Pancreas (tissue), 10 donors: Measurements from ENCODE around the gene MTPN. TPM values are rescaled to one million over a fixed set of nuclear protein-coding genes. Genes with fewer than 3 reads are reported as not detected.

Source experiments
- ATAC-seq, 4 donors: fragments of 200-7000 bp; cut with Tn5 transposase; one replicate each; pipeline versions ENCODE4 v1.8.0 to v1.9.1; 2020; ENCODE audit warnings: mild to moderate bottlenecking in 4 of 4, moderate library complexity in 4 of 4
- DNase-seq, 6 donors: peaks; one replicate each; pipeline ENCODE4 v3.0.0-alpha.2; 2020
- FAIRE-seq: peaks from 2 replicates; lab custom pipeline; 2012; peaks lifted over from hg19 to GRCh38; lab: Jason Lieb, UNC
- H3K27ac ChIP-seq, 4 donors: fragments of 200-600 bp; sonication (generic); 1 replicate in 3 of 4; 2 replicates in 1 of 4; pipeline versions ENCODE4 v1.5.0 to v1.8.0; 2020
- H3K27me3 ChIP-seq, 4 donors: fragments of 200-600 bp; one replicate each; pipeline ENCODE4 v1.8.0; 2021
- H3K36me3 ChIP-seq, 3 donors: fragments of 200-600 bp; sonication (generic) in 1 of 3; one replicate each; pipeline versions ENCODE4 v1.5.0 to v1.8.0; 2020 to 2021
- H3K4me1 ChIP-seq, 3 donors: fragments of 200-600 bp; one replicate each; pipeline ENCODE4 v1.8.0; 2021
- H3K4me3 ChIP-seq, 4 donors: fragments of 200-600 bp; sonication (generic) in 2 of 4; one replicate each; pipeline versions ENCODE4 v1.5.0 to v1.8.0; 2020 to 2021
- H3K9me3 ChIP-seq, 4 donors: fragments of 200-600 bp; one replicate each; pipeline ENCODE4 v1.8.0; 2021
- WGBS, 2 donors: extraction: QIAGEN DNeasy Blood & Tissue Kit; methylation state at CpG; one replicate each; pipeline ENCODE4 v1.1.7; 2013; 5-methylcytosine and 5-hydroxymethylcytosine counted together
- intact Hi-C, 3 donors: fragments of 100-400 bp; cut with DNase I; formaldehyde crosslinking; loops; one replicate each; pipeline versions ENCODE4 v1.11.1 to v1.14.2; 2022
- polyA plus RNA-seq, 2 donors: library from polyadenylated mRNA; stranded (reverse); fragments of 200-250 nt; gene quantifications; one replicate each; pipeline ENCODE4 v1.2.3, GENCODE V29; 2013
- total RNA-seq, 6 donors: library from RNA; stranded (reverse); fragmentation: NEBNext Ultra II Directional in 4 of 6; extraction: Animal tissue kit (Norgen Biotek cat#: 25700) in 4 of 6; gene quantifications; one replicate each; pipeline versions ENCODE4 v1.2.1 to v1.2.4, GENCODE V29; 2021 to 2023
- TF ChIP-seq, protein P1 (sequence below), 4 donors: fragments of 200-600 bp; sonication (generic) in 3 of 4; IDR thresholded peaks; one replicate each; pipeline versions ENCODE4 v1.5.0 to v1.8.0; 2021; ENCODE audit warnings: antibody characterized with exemption in 4 of 4
- donor health status: healthy with polysubstance abuse.
- donor health status: DM: no; HTN: no; CAD: no; lungs with moderate emphysema.
- donor health status: DM: no; HTN: no; CAD: no.
- donor health status: control.
- donor health status: control.
- donor health status: Bipolar disorder and iron deficiency.
- donor health status: DM: yes; HTN: yes; CAD: no.
- donor health status: DM: no; HTN: no; CAD: no.
- donor health status: DM: no; HTN: no; CAD: no.
- donor health status: DM: yes; HTN: yes; CAD: no.

Gene MTPN
- total and polyA plus RNA-seq, 8 donors: 10.8 to 45.1 (median 21.6) TPM

- H3K4me1 ChIP-seq: no peaks in the 10 kb centered on the region
- H3K36me3 ChIP-seq: no peaks in the 10 kb centered on the region
- no peak overlapping the region for H3K27ac ChIP-seq
- H3K27me3 ChIP-seq: peaks cover 0 to 5% (median 1%) of the 10 kb centered on the region in 4 donors
- ATAC-seq (no peak), DNase-seq (no peak), FAIRE-seq (no peak)
- intact Hi-C loops: no loop called here
- no peaks in the 10 kb centered on the region for H3K9me3 ChIP-seq
- TF ChIP-seq, protein P1, sequence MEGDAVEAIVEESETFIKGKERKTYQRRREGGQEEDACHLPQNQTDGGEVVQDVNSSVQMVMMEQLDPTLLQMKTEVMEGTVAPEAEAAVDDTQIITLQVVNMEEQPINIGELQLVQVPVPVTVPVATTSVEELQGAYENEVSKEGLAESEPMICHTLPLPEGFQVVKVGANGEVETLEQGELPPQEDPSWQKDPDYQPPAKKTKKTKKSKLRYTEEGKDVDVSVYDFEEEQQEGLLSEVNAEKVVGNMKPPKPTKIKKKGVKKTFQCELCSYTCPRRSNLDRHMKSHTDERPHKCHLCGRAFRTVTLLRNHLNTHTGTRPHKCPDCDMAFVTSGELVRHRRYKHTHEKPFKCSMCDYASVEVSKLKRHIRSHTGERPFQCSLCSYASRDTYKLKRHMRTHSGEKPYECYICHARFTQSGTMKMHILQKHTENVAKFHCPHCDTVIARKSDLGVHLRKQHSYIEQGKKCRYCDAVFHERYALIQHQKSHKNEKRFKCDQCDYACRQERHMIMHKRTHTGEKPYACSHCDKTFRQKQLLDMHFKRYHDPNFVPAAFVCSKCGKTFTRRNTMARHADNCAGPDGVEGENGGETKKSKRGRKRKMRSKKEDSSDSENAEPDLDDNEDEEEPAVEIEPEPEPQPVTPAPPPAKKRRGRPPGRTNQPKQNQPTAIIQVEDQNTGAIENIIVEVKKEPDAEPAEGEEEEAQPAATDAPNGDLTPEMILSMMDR (IDR thresholded peaks at IDR 0.05): no peak
- whole genome bisulfite sequencing, 2 donors: 78 to 86% methylated on average over 2 of the region's 2 CpGs
- no peak overlapping the region for H3K4me3 ChIP-seq
Observed at GRCh38 chr7:136018104-136018503, 40.9 kb upstream of the MTPN start.

- H3K27me3 ChIP-seq: peaks cover 0 to 5% (median 1%) of the 10 kb centered on the region in 4 donors
- H3K4me3 ChIP-seq: no peak overlapping the region
- TF ChIP-seq, protein P1 (IDR thresholded peaks at IDR 0.05): no peak
- ATAC-seq (no peak), FAIRE-seq (no peak), DNase-seq (no peak)
- no peak overlapping the region for H3K27ac ChIP-seq
- H3K4me1 ChIP-seq: no peaks in the 10 kb centered on the region
- H3K36me3 ChIP-seq: no peaks in the 10 kb centered on the region
- H3K9me3 ChIP-seq: no peaks in the 10 kb centered on the region
- intact Hi-C loops: no loop called here
- 54 to 60% methylated on average over 5 of the region's 5 CpGs for WGBS, 2 donors
Observed at GRCh38 chr7:136016649-136017395, 39.7 kb upstream of the MTPN start.

GRCh38 chr7:136015638-136016037, 38.5 kb upstream of the MTPN start:
- DNase-seq (no peak), ATAC-seq (no peak), FAIRE-seq (no peak)
- 5 to 11% methylated on average over 1 of the region's 1 CpG for WGBS, 2 donors
- no peak overlapping the region for H3K27ac ChIP-seq
- peaks cover 0 to 5% (median 1%) of the 10 kb centered on the region in 4 donors for H3K27me3 ChIP-seq
- H3K4me3 ChIP-seq: no peak overlapping the region
- H3K9me3 ChIP-seq: no peaks in the 10 kb centered on the region
- H3K36me3 ChIP-seq: no peaks in the 10 kb centered on the region
- TF ChIP-seq, protein P1 (IDR thresholded peaks at IDR 0.05): no peak
- intact Hi-C loops: no loop called here
- H3K4me1 ChIP-seq: no peaks in the 10 kb centered on the region

GRCh38 chr7:136014659-136015058, 37.5 kb upstream of the MTPN start:
- H3K4me3 ChIP-seq: no peak overlapping the region
- H3K27me3 ChIP-seq: peaks cover 0 to 5% (median 1%) of the 10 kb centered on the region in 4 donors
- TF ChIP-seq, protein P1 (IDR thresholded peaks at IDR 0.05): no peak
- no peak overlapping the region for H3K27ac ChIP-seq
- no peak for ATAC-seq
- H3K36me3 ChIP-seq: no peaks in the 10 kb centered on the region
- DNase-seq: no peak
- no peaks in the 10 kb centered on the region for H3K4me1 ChIP-seq
- WGBS, 2 donors: 54 to 70% methylated on average over 3 of the region's 3 CpGs
- intact Hi-C loops: loop anchor here in 1 of 3 donors (5.0 kb wide), 1 partner anchor 212 kb away; no protein-coding TSS in a partner anchor
- FAIRE-seq: peak; percentile 13
- no peaks in the 10 kb centered on the region for H3K9me3 ChIP-seq

- H3K9me3 ChIP-seq: no peaks in the 10 kb centered on the region
- no peak overlapping the region for H3K4me3 ChIP-seq
- H3K27me3 ChIP-seq: peaks cover 0 to 5% (median 1%) of the 10 kb centered on the region in 4 donors
- intact Hi-C loops: loop anchor here in 1 of 3 donors (5.0 kb wide), 1 partner anchor 210 kb away; no protein-coding TSS in a partner anchor
- no peak overlapping the region for H3K27ac ChIP-seq
- FAIRE-seq (no peak), DNase-seq (no peak), ATAC-seq (no peak)
- no peaks in the 10 kb centered on the region for H3K4me1 ChIP-seq
- TF ChIP-seq, protein P1 (IDR thresholded peaks at IDR 0.05): no peak
- WGBS, 2 donors: 72 to 82% methylated on average over 8 of the region's 8 CpGs
- H3K36me3 ChIP-seq: no peaks in the 10 kb centered on the region
Observed at GRCh38 chr7:136012238-136012637, 35.1 kb upstream of the MTPN start.
